GM18868 (cell line): ENCODE results near the gene PDCL3.

Experiments
- ATAC-seq: cut with Tn5 transposase; IDR thresholded peaks from one replicate; pipeline ENCODE4 v1.9.1; 2021; ENCODE audit warnings: mild to moderate bottlenecking, moderate library complexity; ENCODE audit not compliant: unreplicated experiment

The PDCL3 gene

DNA sequence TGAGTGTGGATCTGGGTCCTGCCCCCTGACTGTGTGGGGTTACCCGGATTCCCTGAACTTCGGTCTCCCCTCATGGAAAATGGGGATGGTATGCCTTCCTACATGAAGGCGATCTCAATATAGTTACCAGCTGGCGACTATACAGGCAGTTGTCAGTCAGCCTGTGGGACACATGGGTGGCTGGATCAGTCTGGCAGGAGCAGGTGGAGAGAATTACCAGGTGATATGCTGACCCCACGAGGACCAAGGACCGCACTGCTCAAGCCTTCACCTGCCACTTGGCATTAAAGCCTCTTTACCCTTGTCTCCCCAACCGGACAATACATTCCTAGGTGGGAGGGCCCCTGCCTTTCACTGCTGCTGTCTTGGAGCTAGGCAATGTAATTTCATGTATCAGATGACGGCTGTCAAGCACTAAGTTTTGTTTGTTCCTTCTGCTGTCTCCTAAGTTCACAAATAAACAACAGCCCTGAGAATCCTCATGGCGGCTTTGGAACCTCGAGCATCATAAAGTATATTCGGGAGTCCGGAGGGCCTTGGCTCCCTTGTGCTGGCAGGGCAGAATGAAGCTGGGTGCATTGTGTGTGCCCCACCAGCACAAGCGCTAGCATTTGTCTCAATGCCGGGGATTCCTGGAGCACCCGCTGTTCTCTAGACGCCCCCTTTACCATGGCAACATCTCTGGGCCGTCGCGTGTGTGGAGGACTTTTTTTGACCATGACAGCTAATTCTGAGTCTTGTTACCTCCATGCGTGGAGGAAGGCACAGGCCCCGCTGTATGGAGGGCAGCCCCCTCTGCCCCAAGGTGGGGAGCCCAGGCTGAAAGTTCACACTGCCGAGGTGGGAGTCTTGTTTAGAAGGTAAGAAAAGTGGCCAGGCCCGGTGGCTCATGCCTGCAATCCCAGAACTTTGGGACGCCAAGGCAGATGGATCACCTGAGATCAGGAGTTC is 48.6 kb downstream of the PDCL3 start:
- ATAC-seq, result no peak

DNA sequence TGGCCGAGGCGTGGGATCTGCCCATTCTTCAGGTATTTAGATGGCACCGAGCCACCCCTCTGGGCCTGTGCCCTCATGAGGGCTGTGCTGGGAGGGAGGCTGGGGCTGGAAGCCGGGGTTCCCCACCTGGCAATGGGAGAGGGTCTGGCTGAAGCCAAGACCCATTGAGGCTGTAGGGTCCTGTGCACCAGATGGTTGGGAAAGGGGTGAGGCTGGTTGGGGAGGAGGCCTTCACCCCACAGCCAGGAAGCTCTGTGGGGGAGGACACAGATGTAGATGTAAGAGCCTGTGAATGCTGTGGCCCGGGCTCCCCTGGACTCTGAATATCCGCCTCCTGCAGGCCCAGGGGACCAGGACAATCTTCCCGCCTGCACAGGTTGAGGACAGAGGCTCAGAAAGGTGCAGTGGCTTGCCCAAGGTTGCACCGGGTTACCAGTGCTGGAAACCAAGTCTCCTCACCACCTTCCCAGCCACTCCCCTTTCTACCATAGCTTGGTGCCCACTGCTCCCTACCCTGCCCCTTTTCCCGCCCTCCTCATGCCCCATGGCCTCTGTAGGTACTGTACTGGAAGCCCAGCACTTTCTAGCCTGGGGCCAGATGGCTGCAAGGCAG is 49.7 kb downstream of the PDCL3 start:
- no peak for ATAC-seq

DNA sequence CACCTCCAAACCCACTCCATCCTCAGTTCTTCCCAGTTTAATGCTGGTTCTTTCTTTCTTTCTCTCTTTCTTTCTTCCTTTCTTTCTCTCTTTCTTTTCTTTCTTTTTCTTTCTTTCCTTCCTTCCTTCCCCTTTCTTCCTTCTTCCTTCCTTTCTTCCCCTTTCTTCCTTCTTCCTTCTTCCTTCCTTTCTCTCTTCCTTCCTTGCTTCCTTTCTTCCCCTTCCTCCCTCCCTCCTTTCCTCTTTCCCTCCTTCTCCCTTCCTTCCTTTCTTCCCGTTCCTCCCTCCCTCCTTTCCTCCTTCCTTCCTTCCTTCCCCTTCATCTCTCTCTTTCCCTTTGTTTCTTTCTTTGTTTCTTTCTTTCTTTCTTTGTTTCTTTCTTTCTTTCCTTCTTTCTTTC is 50.9 kb downstream of the PDCL3 start:
- ATAC-seq, result no peak

DNA sequence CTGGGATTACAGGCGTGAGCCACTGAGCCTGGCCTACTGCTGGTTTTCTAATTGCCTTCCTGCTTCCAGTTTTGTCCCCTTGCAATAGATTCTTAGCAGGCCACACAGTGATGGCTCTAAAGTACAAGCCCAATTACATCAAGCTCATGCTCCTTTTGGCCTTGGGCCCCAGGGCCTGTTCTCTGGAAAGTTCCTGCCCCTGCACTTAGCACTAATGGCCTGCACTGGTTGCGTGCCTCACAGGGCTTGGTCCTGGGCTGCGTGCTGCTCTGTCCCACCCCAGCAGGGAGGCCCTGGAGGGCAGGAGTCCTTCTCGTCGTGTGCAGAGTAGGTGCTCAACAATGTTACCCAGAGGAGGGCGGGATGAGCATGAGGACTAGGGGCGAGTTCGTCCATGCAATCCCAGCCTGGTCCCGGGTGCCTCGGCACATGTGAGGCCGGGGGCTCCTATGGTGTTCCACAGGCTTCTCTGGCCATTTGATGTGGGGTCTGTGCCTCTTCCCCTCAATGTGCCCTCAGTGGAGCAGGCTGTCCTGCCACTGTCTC is 51.7 kb downstream of the PDCL3 start:
- ATAC-seq, result no peak

DNA sequence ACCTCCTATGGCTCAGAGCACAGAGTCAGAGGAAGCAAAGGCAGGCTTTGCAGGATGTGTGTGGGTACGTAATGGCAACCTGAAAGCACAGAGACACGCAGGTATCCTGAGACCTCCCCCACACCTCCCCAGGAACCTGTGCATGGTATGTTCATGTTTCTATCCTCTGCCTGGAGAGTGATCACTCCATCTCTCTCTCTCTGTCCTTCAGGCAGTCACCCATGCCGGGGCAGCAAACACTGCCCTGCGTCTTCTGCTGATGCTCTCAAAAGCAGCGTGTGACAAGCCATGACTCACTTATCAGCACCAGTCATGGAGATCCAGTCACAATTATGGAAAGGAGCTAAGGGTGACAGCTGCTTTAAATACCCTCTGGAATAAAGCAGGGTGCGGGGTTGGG is 52.7 kb downstream of the PDCL3 start:
- ATAC-seq, result no peak

DNA sequence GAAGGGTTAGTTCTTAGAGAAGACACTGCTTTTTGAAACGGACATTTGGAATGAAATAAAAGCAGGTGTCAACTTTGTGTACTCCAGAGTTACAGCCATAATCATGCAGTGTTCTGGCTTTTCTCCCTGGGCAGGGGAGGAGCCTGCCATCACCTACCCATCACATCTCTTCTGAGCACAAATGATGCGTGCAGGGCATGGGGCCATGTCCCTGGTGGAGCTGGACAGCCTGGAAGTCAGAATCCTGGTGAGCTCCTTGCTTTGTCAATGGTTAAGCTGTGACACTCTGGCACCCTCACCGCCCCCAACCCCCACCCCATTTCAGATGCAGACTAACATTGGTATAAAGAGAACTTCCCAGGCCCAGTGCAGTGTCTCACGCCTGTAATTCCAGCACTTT is 53.1 kb downstream of the PDCL3 start:
- ATAC-seq, result no peak

DNA sequence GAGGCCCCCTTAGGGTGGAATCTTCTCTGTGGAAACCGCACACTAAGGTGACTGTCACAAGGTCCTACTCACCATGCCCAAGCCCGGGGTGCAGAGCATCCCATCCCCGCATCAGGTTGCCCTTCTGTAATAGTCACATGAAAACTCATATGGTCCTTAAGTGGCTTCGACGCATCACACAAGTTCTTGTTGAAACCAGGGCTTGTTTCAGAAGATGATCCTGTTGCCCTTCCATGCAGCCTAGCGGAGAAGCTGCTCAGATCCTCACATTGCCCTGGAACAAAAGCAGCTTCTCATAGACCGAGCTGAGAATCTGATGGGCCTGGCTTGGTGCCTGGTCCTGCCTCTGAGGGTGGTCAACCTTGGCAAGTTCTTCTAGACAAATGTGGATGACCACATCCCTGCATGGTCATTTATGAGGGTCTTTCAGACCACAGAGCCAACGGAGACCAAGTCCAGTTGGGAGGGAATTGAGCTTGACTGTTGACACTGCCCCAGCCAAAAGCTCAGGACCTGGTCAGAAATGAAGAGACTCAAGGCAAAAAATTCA is 54.1 kb downstream of the PDCL3 start:
- no peak for ATAC-seq

DNA sequence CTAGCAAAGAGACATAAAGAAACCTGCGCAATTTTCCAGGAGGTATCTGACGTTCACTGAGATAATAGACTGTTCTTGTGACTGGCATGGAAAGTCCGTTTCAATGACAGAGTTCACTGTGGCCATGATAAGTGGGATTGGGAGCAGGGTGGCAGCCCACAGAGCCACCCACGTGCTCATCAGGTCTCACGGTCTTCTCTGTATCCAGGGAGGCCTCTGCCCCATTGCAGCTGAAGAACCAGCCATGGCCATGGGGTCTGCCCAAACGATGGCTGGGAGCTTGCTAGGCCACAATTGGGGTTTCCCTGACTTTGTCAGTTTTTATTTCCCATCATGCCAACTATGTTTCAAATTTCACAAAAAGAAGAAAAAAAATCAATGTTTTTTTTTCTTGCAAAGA is 57.2 kb downstream of the PDCL3 start:
- ATAC-seq, result no peak

DNA sequence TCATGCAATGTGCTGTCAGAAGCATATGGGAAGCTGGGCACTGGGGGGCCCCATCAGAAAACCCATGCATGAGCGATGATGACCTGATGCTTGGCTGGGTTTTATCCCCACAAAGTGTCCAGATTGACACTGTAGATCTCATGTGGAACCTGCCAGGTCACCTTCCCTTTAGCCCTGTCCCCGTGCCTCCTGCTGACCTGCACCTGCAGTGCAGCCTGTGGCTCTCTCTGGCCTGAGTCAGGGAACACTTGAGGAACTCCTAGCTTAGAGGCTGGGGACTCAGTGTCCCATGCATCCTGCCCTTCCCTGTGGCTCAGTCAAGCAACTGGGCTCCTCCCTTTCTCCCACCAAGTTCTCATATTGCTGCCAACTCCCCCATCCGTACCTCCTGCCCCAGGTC is 57.7 kb downstream of the PDCL3 start:
- ATAC-seq, result no peak

DNA sequence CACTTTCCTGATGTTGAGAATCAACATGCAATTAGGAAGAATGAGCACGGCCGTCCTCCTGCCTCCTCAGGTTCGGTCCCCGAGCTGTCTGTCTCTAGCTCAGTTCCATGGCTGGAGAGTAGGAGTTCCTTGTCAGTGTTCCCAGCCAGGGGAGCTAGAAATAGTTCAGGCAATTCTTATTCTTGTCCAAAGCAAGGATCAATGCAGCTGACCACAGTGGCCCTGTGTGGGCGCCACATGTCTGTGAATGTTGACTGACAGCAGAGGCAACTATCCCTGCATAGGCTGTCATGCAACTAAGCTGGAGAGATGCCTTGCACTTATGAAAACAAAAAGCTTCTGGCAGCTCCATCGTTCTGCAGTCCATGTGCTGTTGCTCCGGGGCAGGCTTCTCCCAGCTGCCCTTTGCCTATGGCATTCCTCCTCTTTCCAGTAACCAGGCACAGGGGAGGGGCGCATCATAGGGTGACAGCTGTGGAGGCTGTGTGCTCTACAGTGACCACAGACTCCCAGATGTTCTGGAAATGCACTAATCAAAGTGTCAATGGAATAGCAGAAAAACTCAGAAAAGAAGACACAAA is 58.7 kb downstream of the PDCL3 start:
- ATAC-seq, result no peak

DNA sequence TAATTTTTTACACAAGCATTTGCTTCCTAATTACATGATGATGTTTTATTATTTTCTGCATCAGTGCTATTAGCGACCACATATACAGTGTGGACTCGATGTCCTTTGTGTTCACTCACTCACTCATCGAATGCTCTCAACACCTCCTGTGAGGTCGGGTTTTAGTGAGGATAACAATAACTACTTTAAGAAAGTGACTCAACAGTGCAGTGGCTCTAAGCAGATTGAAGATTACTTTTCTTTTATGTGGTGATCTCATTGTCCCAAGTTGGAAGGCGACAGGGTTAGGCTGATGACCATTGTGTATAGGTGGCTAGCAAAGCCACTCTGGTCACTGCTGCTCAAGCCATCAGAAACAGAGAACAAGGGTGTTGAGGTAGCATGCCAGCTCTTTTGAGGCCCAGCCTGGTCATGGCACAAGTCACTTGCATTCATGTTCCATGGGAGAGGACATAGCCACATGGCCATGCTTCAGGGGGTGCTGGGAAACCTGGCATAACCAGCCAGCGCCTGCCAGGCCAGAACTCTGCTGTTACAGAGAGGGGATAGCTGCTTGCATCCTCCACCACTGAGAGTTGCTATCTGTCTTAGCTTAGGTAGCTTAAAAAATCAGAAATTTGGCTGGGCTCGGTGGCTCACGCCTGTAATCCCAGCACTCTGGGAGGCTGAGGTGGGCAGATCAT is 60.4 kb downstream of the PDCL3 start:
- ATAC-seq, result no peak

DNA sequence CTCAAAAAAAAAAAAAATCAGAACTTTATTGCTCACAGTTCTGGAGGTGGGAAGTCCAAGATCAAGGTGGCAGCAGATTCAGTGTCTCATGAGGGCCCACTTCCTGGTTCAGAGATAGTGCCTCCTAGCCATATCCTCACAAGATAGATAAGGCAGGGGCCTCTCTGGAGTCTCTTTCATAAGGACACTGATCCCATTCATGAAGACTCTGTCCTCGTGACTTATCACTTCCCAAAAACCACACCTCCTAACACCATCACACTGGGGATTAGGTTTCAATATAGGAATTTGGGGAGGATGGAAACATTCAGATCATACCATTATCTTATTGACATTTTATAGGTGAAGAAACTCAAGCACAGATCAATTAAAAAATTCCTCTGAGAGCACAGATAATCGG is 61.1 kb downstream of the PDCL3 start:
- no peak for ATAC-seq

DNA sequence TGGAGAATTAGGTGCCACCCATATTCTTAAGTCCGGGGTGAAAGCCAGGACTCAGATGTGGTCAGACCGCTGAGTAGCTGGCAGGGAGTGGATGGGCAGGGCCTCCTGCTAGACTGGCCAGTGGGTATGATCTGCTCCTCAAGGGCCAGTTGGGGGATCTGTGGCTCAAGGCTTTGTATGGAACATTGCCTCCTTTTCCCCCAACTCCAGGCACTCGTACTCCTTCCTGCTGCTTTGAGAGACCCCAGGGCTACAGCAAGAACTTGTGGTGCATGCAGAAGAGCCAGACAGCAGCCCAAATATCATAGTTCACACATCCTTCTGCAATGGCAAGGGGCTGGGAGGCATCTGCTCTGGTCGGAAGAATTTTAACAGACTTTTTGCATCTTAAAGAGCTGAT is 61.7 kb downstream of the PDCL3 start:
- ATAC-seq, result no peak

DNA sequence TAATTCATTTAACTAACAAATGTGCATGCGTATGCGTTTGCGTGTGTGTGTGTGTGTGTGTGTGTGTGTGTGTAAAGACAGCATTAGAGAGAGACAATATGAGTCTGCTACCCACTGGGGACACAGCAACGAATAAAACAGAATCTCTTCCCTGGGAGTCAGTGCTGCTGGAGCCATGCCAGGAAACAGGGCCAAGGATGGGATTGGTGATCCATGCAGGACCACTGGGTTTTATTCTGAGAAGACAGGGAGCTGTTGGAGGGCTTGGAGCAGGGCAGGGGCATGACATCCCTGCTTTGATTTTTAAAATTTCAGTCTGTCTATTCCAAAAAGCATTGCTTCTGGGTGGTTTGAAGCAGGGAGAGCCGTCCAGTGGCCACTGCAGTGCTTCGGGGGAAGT is 62.9 kb downstream of the PDCL3 start:
- no peak for ATAC-seq
